Epithelial cell of proximal tubule (primary cell): Measurements from ENCODE around the gene KSR2. TPM values are rescaled to one million over a fixed set of nuclear protein-coding genes. Genes with fewer than 3 reads are reported as not detected.
A peak's percentile ranks its signal among the peaks of the same experiment; 100 is the strongest.
"Not testable (repeated sequence)": the region's sequence is repeated elsewhere in the genome, so short reads cannot be mapped to it uniquely, and the experiment has no call there.

Source experiments
- DNase-seq: peaks from one replicate; pipeline ENCODE4 v3.0.0-alpha.2; 2011; ENCODE audit warnings: low read depth
- H3K4me3 ChIP-seq: 2 replicates; pipeline ENCODE4 v1.5.1; 2011; ENCODE audit warnings: low read depth, mild to moderate bottlenecking, low read length
- CTCF ChIP-seq: conservative IDR thresholded peaks from 2 replicates; pipeline ENCODE4 v1.5.1; 2012; ENCODE audit warnings: low read depth, mild to moderate bottlenecking, low read length
- total RNA-seq: library from RNA; depleted of rRNA; stranded (reverse); fragments of >200 nt; gene quantifications from 2 replicates; pipeline ENCODE4 v1.2.3, GENCODE V29; 2015

KSR2 gene
- total RNA-seq, 1 donor from 2014 or later = 0.29 TPM

- TF ChIP-seq CTCF = no peak
- DNase-seq = no peak
- no peak overlapping the region for H3K4me3 ChIP-seq
Observed at GRCh38 chr12:117882603-117883184, 86.1 kb downstream of the KSR2 start.

GRCh38 chr12:117882181-117882580 lies 86.6 kb downstream of the KSR2 start:
- H3K4me3 ChIP-seq = no peak overlapping the region
- DNase-seq = no peak
- no peak for TF ChIP-seq CTCF

GRCh38 chr12:117881517-117881916 lies 87.3 kb downstream of the KSR2 start:
- no peak for TF ChIP-seq CTCF
- no peak overlapping the region for H3K4me3 ChIP-seq
- no peak for DNase-seq

GRCh38 chr12:117878605-117879004 lies 90.2 kb downstream of the KSR2 start:
- no peak for DNase-seq
- no peak overlapping the region for H3K4me3 ChIP-seq
- TF ChIP-seq CTCF = no peak

GRCh38 chr12:117876436-117876816 lies 92.4 kb downstream of the KSR2 start:
- TF ChIP-seq CTCF = no peak
- DNase-seq = no peak
- H3K4me3 ChIP-seq = no peak overlapping the region

GRCh38 chr12:117875744-117876435 lies 92.9 kb downstream of the KSR2 start:
- no peak overlapping the region for H3K4me3 ChIP-seq
- no peak for TF ChIP-seq CTCF
- DNase-seq = no peak

GRCh38 chr12:117874842-117875434 lies 93.9 kb downstream of the KSR2 start:
- H3K4me3 ChIP-seq = no peak overlapping the region
- DNase-seq = no peak

GRCh38 chr12:117874198-117874597 lies 94.6 kb downstream of the KSR2 start:
- DNase-seq, H3K4me3 ChIP-seq: not testable (repeated sequence)

More at GRCh38 chr12:117874842-117875434, 93.9 kb downstream of the KSR2 start:
- TF ChIP-seq CTCF = peak; percentile 89
